H54 (cell line): ENCODE results near the gene GGTLC2.
"Not testable (repeated sequence)": the region's sequence is repeated elsewhere in the genome, so short reads cannot be mapped to it uniquely, and the experiment has no call there.

ENCODE experiments used
- DNase-seq: peaks from one replicate; pipeline ENCODE4 v3.0.0; 2011; ENCODE audit warnings: low spot score, mixed read lengths; ENCODE audit not compliant: insufficient read length
- FAIRE-seq: peaks from 3 replicates; lab custom pipeline; 2011; peaks lifted over from hg19 to GRCh38; lab: Jason Lieb, UNC
- POLR2A ChIP-seq: IDR thresholded peaks from 2 replicates; pipeline ENCODE4 v1.6.1; 2011; ENCODE audit warnings: low read depth, mild to moderate bottlenecking, low read length

GGTLC2 gene

DNA sequence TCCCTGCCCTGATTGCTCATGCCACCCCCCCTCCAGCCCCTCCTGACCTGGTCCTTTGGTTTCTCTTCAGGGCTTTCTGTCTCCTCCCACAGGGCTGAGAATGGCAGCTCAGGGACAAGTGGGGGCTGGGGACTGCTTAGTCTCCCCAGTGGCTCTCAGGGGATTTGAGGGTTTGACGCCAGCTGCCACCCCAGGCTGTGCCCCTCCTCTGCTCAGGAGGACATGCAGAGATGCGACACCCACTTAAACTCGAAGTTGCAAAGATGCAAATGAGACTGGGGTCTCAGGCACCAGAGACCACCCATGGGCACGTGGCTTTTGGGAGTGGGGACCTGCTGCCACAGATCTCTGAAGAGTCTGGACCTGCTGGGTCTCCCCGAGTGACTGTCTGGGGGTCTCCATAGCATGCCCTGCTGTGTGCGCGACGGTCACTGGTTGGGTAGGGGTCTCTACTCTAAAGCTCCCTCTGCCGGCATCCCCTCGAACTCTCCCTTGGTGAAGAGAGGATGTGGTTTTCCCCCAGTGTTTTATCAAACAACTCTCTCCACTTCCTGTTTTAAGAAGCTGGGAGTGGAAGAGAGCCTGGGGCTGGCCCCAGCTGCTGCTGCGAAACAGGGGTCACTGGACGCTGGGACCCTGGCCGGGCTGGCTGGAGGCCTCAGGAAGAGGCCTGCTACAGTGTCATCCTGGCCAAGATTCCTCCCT is 9.4 kb downstream of the GGTLC2 start:
- FAIRE-seq, result not testable (repeated sequence)

DNA sequence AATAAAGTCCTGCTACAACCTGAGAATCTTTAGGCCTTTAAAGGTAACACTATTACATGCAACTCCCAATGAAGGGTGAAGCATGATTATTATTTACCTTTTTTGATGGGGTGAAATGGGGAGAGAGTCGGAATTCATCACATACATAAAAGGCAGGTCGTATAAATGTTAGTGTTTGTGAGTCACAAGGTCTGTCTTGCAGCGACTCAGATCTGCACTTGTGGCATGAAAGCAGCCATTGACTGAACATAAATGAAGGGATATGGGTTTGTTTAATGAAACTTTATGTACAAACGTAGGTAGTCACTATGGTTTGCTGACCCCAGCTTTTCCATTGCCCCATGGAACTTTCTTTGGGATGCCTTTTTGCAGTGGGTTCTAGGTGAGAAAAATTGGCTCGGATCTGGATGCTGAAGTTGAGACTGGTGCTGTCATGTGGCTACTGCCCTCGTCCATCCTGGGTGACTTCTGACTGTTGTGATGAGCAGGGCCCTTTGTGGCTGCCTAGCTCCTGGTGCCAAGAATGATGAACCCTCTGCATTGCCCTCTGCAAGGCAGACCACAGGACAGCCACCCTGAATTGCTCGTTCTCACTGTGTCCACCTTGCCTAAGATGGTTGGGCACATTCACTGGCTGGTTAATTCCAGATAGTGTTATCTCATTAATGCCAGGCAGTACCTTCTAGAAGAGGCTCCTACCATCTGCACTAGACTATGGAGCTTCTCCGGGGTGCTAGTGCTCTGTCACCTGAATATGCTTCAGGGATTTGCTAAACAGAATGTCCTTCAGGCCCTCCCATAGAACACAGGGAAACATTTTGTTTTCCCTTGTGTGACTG is 11.3 kb downstream of the GGTLC2 start:
- FAIRE-seq, result no peak
- no peak for TF ChIP-seq POLR2A
- no peak for DNase-seq

More for the DNA sequence above, 9.4 kb downstream of the GGTLC2 start:
- DNase-seq, result not testable (repeated sequence)

DNA sequence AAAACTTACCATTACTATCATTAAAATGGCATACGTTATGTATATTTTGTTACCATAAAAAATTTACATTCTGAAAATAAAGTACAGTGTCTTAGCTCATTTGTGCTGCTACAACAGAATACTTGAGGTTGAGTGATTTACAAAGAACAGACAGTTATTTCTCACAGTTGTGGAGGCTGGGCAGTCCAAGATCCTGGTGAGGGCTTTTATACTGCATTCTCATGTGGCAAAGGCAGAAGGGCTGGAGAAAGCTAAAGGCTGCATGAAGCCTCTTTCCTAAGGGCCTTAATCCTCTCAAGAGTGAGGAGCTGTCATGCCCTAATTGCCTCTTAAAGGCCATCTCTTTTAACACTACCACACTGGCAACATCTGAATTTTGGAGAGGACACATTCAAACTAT is 13.3 kb downstream of the GGTLC2 start:
- no peak for FAIRE-seq
- TF ChIP-seq POLR2A, result no peak
- no peak for DNase-seq

DNA sequence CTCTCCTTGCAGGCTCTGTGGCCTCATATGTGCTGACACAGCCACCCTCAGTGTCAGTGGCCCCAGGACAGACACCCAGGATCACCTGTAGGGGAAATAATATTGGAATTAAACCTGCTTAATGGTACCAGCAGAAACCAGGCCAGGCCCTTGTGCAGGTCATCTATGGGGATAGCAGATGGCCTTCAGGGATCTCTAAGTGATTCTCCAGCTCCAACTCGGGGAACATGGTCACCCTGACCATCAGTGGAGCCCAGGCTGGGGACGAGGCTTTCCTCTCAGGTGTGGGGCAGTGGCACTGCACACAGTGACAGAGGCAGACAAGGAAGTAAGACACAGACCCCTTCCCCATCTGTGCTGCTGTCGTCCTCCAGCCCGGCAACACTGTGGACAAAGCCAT is 16.9 kb downstream of the GGTLC2 start:
- FAIRE-seq (no peak), DNase-seq (no peak)
- no peak for TF ChIP-seq POLR2A

DNA sequence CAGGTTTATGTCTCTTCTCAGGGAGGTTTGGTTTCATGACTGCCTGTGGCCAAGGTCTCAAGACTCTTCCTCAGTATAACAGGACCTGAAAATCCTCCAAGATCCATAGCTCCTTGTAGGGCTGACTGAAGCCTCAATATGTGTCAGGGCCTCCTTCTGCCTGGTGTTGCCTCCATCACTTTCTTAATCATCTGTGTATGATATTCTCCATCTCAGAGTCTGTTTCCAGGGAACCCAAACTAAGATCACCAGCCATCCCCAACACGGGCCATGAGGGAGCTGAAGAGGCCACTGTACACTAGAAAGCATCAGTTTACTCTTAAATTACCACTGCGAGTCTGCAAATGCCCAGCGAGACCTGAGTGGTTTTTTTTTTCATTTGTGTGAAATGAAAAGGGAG is 17.7 kb downstream of the GGTLC2 start:
- FAIRE-seq (no peak), DNase-seq (no peak)
- no peak for TF ChIP-seq POLR2A

DNA sequence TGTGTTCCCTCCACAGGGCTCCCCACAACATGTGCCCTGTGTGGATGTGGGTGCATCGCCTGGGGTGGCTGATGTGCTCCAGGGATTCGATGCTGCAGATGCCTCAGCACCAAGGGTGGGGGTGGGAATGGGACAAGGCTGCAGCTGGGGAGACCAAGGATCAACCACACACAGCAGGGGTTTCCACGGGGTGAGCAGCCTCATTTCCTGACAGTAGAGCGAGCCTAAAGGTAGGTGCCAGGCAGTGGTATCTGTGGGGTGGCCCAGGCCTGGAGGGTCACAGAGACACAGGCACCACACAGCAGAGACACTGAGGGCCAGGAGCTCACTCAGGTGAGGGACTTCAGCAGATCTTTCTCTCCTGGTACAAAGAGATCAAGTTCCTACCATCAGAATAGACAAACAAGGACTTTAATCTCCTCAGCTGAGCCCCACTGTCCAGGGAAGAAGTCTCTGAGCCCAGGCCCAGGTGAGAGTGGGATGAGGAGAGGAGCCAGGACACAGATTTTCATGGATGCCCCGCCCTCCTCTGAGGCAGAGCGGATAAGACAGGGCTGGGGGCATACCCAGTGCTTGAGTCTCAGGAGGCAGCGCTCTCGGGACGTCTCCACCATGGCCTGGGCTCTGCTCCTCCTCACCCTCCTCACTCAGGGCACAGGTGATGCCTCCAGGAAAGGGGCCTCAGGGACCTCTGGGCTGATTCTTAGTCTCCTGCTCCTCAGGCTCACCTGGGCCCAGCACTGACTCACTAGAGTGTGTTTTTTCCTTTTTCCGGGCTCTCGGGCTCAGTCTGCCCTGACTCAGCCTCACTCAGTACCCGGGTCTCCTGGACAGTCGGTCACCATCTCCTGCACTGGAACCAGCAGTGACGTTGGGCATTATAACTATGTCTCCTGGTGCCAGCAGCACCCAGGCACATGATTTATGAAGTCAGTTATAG is 19.7 kb downstream of the GGTLC2 start:
- no peak for TF ChIP-seq POLR2A
- FAIRE-seq, result no peak
- no peak for DNase-seq

DNA sequence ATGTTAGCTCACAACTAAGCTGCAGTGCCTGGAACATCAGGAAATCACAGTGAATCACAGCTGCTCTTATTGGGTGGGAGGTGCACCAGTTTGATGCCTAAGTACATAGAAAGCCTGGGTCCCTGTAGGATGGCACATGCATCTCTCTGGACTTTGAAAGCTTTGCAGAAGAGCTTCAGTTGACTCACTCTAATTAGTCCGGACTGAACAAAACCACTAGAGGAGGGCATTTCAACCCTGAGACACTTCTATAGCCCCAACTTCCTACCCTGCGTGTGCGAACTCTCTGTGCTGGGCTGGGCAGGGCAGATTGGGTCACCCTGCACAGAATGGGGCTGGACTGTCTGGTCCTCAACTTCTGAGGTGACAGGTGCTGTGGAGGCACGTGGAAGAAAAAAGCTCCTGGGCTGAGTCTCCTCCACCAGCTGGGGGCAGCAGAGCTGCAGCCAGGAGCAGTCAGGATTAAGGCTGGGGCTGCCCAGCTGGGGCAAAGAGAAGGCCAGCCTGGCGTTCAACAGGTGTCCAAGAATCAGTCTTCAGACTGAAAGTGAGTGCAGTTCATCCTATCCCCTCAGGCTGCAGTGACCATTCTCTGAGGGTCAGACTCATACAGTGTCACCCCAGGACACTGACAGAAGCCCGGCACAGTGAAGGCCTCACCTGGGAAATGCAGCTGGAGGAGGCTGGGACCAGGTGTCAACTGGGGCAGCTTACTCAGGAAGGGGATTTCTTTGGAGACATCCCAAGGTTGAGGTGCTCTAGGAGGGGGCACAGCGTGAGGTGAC is 22.1 kb downstream of the GGTLC2 start:
- DNase-seq (no peak), FAIRE-seq (no peak)
- no peak for TF ChIP-seq POLR2A

DNA sequence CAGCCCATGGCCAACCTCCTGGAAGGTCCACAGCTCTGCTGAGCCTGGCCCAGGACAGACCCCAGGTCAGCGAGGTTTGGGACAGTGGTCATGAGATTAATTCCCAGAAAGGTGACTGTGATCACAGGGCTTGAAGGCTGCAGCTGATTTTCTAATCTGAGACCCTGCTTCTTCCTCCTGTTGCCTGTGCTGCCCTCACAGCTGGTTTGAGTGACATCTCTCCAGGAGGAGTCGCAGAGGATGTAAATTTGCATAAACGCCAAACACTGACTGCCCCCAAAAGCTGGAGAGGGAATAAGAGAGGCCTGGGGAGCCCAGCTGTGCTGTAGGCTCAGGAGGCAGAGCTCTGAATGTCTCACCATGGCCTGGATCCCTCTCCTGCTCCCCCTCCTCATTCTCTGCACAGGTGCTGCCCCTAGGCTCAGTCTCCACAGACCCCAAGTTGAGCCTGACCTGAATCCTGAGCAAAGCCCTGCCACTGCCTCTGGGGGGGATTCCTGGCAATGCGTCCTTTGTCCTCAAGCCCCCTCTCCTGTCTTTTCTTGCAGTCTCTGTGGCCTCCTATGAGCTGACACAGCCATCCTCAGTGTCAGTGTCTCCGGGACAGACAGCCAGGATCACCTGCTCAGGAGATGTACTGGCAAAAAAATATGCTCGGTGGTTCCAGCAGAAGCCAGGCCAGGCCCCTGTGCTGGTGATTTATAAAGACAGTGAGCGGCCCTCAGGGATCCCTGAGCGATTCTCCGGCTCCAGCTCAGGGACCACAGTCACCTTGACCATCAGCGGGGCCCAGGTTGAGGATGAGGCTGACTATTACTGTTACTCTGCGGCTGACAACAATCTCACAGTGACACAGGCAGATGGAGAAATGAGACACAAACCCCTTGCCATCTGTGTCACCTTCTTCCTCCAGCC is 23.8 kb downstream of the GGTLC2 start:
- no peak for TF ChIP-seq POLR2A
- no peak for DNase-seq
- FAIRE-seq, result no peak

DNA sequence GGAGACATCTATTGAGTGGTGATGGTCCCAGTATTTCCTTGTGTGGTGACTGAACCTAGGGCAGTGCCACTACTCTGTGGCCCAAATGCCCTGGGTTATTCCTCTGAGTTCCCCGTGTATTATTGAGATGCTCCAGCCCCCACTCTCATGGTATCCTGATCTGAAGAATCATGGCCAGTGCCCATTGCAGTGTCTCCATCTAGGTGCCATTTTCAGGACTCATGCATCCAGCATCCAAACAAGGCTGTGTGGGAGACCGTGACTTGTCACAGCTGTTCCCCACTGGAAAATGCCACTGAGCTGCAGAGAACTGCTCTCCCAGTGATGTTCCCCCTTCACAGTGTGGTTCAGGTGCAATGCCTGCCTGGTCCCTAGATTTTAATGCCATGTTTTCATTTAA is 24.7 kb downstream of the GGTLC2 start:
- no peak for TF ChIP-seq POLR2A
- DNase-seq, result no peak
- FAIRE-seq, result no peak

DNA sequence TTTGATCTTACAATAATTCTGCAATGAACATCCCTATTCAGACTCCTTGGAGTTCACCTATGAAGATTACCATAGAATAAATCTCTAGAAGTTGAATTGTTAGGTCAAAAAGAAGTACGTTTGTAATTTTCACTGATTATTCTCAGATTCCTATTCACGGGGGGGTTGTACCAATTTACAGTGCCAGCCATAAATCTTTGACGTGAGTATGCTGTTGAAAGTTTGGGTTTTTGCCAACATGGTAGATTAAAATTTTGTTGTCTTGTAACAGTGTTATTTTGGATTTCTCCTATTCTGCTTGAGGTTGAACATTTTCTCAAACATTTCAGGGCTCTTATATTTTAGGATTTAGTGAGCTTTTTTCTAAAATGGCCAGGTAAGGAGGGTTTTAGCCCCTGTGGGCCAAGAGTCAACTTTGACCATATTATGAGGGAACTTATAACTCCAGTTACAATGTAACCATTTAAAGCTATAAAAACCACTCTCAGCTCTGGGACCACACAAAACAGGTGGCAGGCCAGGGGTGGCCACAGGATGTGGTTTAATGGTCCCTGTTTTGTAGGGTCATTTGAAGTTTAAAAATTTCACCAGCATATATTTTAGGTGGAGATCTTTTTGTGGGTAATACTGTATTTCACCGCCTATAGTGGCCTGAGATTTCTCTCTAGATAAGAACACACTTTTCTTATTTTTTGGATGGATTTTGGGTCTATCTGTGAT is 25.8 kb downstream of the GGTLC2 start:
- no peak for TF ChIP-seq POLR2A
- no peak for FAIRE-seq
- no peak for DNase-seq

DNA sequence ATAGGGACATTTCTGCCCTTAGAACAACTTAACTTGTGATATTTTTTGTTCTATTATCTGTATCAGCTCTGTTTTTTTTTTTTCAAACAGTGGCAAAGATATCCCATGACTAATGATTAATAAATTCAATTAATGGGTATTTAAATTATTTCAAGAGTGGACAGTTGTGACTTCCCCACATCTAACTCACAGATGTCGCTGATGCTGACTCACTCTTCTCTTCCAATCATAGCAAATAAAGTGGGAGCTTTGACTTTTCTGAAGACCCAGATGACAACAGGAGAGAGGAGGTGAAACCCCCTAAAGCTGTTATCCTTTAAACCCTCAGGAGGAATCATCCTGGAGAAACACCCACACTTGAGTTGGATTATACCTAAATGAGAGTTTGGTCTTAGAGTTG is 27.1 kb downstream of the GGTLC2 start:
- FAIRE-seq, result no peak
- no peak for TF ChIP-seq POLR2A
- DNase-seq, result no peak

DNA sequence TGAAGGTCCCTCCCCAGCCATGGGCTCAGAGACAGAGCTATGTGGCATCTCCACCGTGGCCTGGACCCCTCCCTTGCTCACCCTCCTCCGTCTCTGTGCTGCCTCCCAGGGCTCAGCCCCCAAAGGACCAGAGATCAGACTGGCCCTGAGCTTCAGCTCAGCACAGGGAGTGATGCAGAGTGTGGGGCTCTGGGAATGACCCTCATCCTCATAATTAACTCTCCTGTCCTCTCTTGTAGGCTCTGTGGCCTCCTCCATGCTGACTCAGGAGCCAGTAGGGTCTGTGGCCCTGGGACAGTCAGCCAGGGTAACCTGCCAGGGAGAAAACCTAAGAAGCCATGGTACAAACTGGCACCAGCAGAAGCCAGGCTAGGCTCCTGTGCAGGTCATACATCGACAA is 28.7 kb downstream of the GGTLC2 start:
- DNase-seq (no peak), FAIRE-seq (no peak)
- no peak for TF ChIP-seq POLR2A
